ENCODE data around the gene AURKAIP1. TPM values are rescaled to one million over a fixed set of nuclear protein-coding genes. Genes with fewer than 3 reads are reported as not detected.
A peak's percentile ranks its signal among the peaks of the same experiment; 100 is the strongest.

AURKAIP1 gene
- total and polyA plus RNA-seq, 2 donors, result 20.7 to 158 TPM

- Histone ChIP-seq H3K4me1 (ENCODE audit: insufficient read depth) (peaks cover 2% of the 10 kb centered on the region), H3K27ac (ENCODE audit: low read depth) (peak overlapping the region; percentile 47), H3K4me3 (ENCODE audit: low read depth, low read length) (peak overlapping the region; percentile 86), H3K36me3 (ENCODE audit: insufficient read depth) (no peaks in the 10 kb centered on the region)
- no peak for DNase-seq (ENCODE audit: extremely low spot score)
- 32% methylated on average over 26 of the region's 26 CpGs for WGBS
Measured at GRCh38 chr1:1347663-1348419, 27.2 kb downstream of the AURKAIP1 start.

GRCh38 chr1:1347026-1347595, 27.9 kb downstream of the AURKAIP1 start:
- no peak overlapping the region for H3K27ac ChIP-seq (ENCODE audit: low read depth)
- H3K4me3 ChIP-seq (ENCODE audit: low read depth, low read length), result no peak overlapping the region
- no peak for DNase-seq (ENCODE audit: extremely low spot score)
- 85% methylated on average over 10 of the region's 10 CpGs for WGBS
- H3K36me3 ChIP-seq (ENCODE audit: insufficient read depth), result no peaks in the 10 kb centered on the region
- peaks cover 2% of the 10 kb centered on the region for H3K4me1 ChIP-seq (ENCODE audit: insufficient read depth)

- H3K27ac ChIP-seq (ENCODE audit: low read depth), result no peak overlapping the region
Measured at GRCh38 chr1:1346501-1346890, 28.5 kb downstream of the AURKAIP1 start.

DNA sequence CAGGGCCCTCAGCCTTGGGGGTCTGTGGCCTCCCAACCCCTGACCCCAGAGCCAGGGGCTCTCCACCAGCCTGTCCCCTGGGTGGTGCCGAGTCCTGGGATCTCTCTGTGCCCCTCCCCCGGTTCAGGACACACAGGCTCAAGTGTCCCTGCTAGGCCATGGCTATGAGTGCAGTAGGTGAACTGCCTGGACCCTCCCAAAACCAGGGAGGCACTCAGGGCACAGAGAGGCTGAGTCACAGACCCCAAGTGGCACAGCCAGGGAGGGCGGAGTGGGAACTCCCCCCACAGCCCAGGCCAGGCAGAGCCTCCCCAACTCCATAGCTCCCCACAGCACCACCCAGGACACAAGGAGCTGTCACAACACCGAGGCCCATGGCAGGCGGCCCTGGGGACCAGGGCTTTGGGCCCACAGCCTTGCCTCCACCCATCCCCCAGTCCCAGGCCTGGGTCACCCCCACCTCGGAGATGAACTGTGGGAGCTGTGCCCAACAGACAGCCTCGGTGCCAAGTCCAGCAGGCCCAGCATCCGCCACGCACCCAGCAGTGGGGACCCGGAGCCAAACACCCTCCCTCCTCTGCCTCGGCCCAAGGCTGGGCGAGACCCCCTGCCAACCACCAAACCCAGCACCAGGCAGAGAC, 29.0 kb downstream of the AURKAIP1 start:
- Histone ChIP-seq H3K4me1 (ENCODE audit: insufficient read depth) (peaks cover 2% of the 10 kb centered on the region), H3K27ac (ENCODE audit: low read depth) (no peak overlapping the region), H3K36me3 (ENCODE audit: insufficient read depth) (no peaks in the 10 kb centered on the region), H3K4me3 (ENCODE audit: low read depth, low read length) (no peak overlapping the region)
- DNase-seq (ENCODE audit: extremely low spot score), result no peak
- WGBS, result 58% methylated on average over 12 of the region's 12 CpGs

More at GRCh38 chr1:1346501-1346890, 28.5 kb downstream of the AURKAIP1 start:
- Histone ChIP-seq H3K4me3 (ENCODE audit: low read depth, low read length) (no peak overlapping the region), H3K36me3 (ENCODE audit: insufficient read depth) (no peaks in the 10 kb centered on the region), H3K4me1 (ENCODE audit: insufficient read depth) (peaks cover 2% of the 10 kb centered on the region)
- DNase-seq (ENCODE audit: extremely low spot score), result no peak
- 89% methylated on average over 10 of the region's 10 CpGs for WGBS

DNA sequence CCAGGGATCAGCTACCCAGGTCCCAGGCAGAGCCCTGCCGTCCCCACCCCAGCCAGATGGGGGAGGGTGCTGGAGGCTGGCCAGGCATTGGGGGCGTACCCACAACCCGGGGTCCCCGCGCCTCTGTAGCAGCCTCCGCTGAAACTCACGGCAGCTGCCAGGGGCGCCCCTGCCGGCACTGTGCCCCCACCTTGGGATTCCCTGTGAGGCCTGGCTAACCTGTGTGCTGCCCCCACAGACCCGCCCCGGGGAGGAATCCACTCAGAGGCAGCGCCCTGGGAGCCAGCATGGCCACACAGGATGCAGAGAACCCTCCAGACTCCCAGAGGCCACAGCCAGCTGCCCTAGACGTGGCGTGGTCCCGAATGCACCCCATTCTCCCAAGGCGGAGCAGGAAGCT, 29.6 kb downstream of the AURKAIP1 start:
- no peak overlapping the region for H3K4me3 ChIP-seq (ENCODE audit: low read depth, low read length)
- no peak for DNase-seq (ENCODE audit: extremely low spot score)
- H3K4me1 ChIP-seq (ENCODE audit: insufficient read depth), result peaks cover 2% of the 10 kb centered on the region
- WGBS, result 76% methylated on average over 16 of the region's 16 CpGs
- H3K27ac ChIP-seq (ENCODE audit: low read depth), result no peak overlapping the region
- no peaks in the 10 kb centered on the region for H3K36me3 ChIP-seq (ENCODE audit: insufficient read depth)

DNA sequence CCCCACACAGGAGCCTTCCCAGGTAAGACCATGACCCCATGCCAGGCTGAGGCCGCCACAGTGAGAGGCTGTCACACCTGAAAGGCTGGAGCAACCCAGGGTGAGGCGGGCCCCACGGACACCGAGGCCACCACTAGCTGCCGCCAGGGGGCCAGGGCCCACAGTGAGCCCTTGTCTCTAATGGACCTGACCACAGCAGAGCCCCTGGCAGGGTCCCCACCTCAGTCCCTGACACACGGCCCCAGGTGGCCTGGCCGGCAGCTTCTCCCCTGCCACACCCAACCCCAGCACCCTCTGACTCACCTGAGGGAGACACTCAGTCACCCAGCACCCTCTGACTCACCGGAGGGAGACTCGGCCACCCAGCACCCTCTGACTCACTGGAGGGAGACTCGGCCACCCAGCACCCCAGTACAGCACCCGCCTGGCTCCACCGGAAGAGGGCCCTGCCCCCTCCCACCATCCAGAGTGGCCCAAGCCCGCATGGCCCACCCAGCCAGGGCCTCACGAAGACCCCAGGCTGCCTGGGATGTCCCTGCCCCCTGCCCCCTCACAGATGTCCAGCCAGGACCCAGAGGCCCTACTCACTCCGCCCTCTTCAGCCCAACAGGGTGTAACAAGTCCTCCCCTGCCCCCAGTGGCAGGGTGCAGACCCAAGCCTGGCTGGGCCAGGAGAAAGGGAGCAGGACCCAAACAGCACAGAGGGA, 30.2 kb downstream of the AURKAIP1 start:
- H3K4me1 ChIP-seq (ENCODE audit: insufficient read depth), result peaks cover 2% of the 10 kb centered on the region
- WGBS, result 70% methylated on average over 15 of the region's 15 CpGs
- DNase-seq (ENCODE audit: extremely low spot score), result no peak
- H3K4me3 ChIP-seq (ENCODE audit: low read depth, low read length), result no peak overlapping the region
- no peaks in the 10 kb centered on the region for H3K36me3 ChIP-seq (ENCODE audit: insufficient read depth)
- no peak overlapping the region for H3K27ac ChIP-seq (ENCODE audit: low read depth)

DNA sequence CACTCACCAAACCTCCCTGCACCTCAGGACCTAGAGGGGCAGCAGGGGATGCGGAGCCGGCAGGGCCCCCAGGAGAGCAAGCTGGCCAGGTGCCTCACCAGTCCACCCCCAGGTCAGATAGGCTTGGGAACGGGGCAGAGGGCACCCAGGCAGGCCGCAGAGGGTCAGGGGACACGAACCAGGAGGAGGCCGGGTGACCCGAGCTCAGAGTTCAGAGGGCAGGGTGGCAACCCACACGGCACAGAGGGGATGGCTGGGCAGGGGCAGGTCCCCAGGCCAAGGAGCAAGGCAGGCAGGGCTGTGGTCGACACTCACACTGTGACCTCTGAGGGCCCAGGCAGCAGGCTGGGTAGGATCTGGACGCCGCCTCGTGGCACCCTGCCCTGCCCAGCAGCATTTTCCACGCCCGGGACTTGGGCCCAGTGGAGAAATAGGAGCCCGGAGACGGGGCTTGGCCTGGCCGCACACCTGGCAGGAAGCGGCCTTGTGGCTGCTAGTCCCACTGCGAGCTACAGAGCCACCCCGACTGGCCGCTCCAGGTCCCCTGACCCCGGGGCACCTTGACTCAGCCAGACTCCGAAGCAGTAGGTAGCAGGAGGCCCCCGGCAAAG, 31.1 kb downstream of the AURKAIP1 start:
- WGBS, result 89% methylated on average over 24 of the region's 24 CpGs
- DNase-seq (ENCODE audit: extremely low spot score), result no peak
- Histone ChIP-seq H3K4me1 (ENCODE audit: insufficient read depth) (peaks cover 2% of the 10 kb centered on the region), H3K36me3 (ENCODE audit: insufficient read depth) (peaks cover 2% of the 10 kb centered on the region), H3K27ac (ENCODE audit: low read depth) (no peak overlapping the region), H3K4me3 (ENCODE audit: low read depth, low read length) (no peak overlapping the region)

DNA sequence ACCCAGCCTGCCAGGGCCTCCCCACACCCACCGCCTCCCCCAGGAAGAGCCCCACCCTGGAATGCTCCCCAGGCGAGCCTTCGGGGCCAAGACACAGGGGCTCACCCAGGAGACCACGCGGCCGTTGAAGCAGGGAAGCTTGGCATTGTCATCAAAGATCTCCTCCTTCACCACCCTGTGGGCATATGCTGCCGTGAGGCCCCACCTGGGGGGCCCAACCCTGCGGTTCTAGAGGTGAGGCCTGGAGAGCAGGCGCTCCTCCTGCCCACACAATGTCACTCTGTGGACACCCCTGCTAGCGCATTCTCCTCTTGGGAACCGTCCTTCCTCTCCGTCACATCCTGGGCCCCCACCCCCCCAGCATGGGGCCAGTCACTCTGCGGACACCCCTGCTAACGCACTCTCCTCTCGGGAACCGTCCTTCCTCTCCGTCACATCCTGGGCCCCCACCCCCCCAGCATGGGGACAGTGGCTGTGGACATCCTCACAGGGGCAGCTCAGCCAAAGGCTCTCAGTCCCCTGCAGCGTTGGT, 32.4 kb downstream of the AURKAIP1 start:
- Histone ChIP-seq H3K4me3 (ENCODE audit: low read depth, low read length) (no peak overlapping the region), H3K36me3 (ENCODE audit: insufficient read depth) (peaks cover 2% of the 10 kb centered on the region), H3K27ac (ENCODE audit: low read depth) (no peak overlapping the region), H3K4me1 (ENCODE audit: insufficient read depth) (peaks cover 2% of the 10 kb centered on the region)
- no peak for DNase-seq (ENCODE audit: extremely low spot score)
- 81% methylated on average over 18 of the region's 18 CpGs for WGBS

GRCh38 chr1:1342061-1342562, 32.9 kb downstream of the AURKAIP1 start:
- DNase-seq (ENCODE audit: extremely low spot score), result no peak
- Histone ChIP-seq H3K36me3 (ENCODE audit: insufficient read depth) (peaks cover 2% of the 10 kb centered on the region), H3K4me3 (ENCODE audit: low read depth, low read length) (no peak overlapping the region), H3K4me1 (ENCODE audit: insufficient read depth) (peaks cover 2% of the 10 kb centered on the region), H3K27ac (ENCODE audit: low read depth) (no peak overlapping the region)
- 92% methylated on average over 28 of the region's 28 CpGs for WGBS

DNA sequence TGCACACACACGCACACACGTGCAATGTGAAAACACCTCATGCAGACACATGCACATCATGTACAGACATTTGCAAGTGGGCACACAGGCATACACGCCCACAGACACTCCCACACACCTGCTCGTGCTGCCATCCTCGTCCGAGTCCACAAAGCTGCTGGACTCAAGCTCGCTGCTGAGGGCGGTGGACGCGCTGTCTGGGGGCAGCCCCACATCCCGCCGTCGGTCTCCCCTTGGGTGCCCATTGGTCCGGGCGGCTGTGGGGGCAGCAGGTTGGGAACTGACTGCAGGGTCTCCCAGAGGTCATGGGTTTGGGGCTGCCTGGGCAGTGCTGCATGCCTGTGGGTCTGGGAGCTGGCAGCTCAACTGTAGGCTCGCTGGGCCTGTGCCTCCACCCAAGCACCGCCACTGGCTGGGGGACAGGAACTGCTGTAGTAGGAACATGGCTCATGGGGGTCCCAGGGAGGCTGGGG, 33.4 kb downstream of the AURKAIP1 start:
- whole genome bisulfite sequencing, result 92% methylated on average over 17 of the region's 17 CpGs
- H3K27ac ChIP-seq (ENCODE audit: low read depth), result no peak overlapping the region
- H3K36me3 ChIP-seq (ENCODE audit: insufficient read depth), result peaks cover 2% of the 10 kb centered on the region
- DNase-seq (ENCODE audit: extremely low spot score), result no peak
- peaks cover 2% of the 10 kb centered on the region for H3K4me1 ChIP-seq (ENCODE audit: insufficient read depth)
- no peak overlapping the region for H3K4me3 ChIP-seq (ENCODE audit: low read depth, low read length)

DNA sequence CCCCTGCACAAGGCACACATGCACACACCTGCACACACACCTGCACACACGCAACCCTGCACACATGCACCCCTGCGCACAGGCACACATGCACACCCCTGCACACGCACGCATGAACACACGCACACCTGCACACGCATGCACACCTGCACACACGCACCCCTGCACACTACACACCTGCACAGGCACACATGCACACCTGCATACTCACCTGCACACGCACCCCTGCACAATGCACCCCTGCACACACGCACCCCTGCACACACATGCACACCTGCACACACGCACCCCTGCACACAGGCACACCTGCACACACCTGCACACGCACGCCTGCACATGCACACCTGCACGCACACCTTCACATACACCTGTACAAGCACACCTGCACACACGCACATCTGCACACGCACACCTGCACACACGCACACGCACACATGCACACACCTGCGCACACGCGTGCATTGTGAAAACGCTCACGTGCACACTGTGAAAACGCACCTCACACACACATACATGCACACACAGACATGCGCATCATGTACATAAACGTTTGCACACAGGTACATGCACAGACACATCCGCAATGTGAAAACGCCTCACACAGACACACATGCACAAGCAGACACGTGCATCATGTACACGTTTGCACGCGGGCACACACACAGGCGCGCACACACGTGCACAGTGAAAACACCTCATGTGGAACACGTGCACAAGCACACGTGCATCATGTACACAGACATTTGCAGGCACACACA, 34.0 kb downstream of the AURKAIP1 start:
- DNase-seq (ENCODE audit: extremely low spot score), result no peak
- WGBS, result 93% methylated on average over 36 of the region's 36 CpGs
- no peak overlapping the region for H3K4me3 ChIP-seq (ENCODE audit: low read depth, low read length)
- H3K4me1 ChIP-seq (ENCODE audit: insufficient read depth), result peaks cover 2% of the 10 kb centered on the region
- H3K36me3 ChIP-seq (ENCODE audit: insufficient read depth), result peaks cover 2% of the 10 kb centered on the region
- no peak overlapping the region for H3K27ac ChIP-seq (ENCODE audit: low read depth)

GRCh38 chr1:1340185-1340584, 34.8 kb downstream of the AURKAIP1 start:
- Histone ChIP-seq H3K4me1 (ENCODE audit: insufficient read depth) (peaks cover under 1% of the 10 kb centered on the region), H3K27ac (ENCODE audit: low read depth) (no peak overlapping the region), H3K36me3 (ENCODE audit: insufficient read depth) (peaks cover 2% of the 10 kb centered on the region), H3K4me3 (ENCODE audit: low read depth, low read length) (no peak overlapping the region)
- DNase-seq (ENCODE audit: extremely low spot score), result no peak
- 91% methylated on average over 23 of the region's 23 CpGs for WGBS
